HepG2 (cell line): ENCODE data around the gene DHRS11. TPM values are rescaled to one million over a fixed set of nuclear protein-coding genes. Genes with fewer than 3 reads are reported as not detected.

Experiments
- EEA1 ChIP-seq: sonication (generic); formaldehyde crosslinking; IDR thresholded peaks from 2 replicates; pipeline ENCODE4 v1.5.1; 2020; ENCODE audit warnings: mild to moderate bottlenecking, missing genetic modification reagents, borderline replicate concordance
- EHMT2 ChIP-seq: fragments of 200-600 bp; sonication (generic); IDR thresholded peaks from 2 replicates; pipeline ENCODE4 v1.7.0; 2017; ENCODE audit warnings: antibody characterized with exemption, low read depth, low read length, borderline replicate concordance
- GTF3A ChIP-seq: sonication (generic); formaldehyde crosslinking; conservative IDR thresholded peaks from 2 replicates; pipeline ENCODE4 v1.4.0; 2020; ENCODE audit warnings: mild to moderate bottlenecking, missing genetic modification reagents
- NFAT5 ChIP-seq: sonication (generic); formaldehyde crosslinking; IDR thresholded peaks from 2 replicates; pipeline ENCODE4 v1.4.0; 2020; ENCODE audit warnings: missing genetic modification reagents
- NONO ChIP-seq, 2 experiments: fragments of 450-650 bp in 1 of 2; sonication (generic) in 1 of 2; formaldehyde crosslinking in 1 of 2; IDR thresholded peaks in 1 of 2; conservative IDR thresholded peaks in 1 of 2; 2 replicates each; pipeline versions ENCODE4 v1.6.1 to v1.8.0; 2017 to 2022; ENCODE audit warnings: mild to moderate bottlenecking in 1 of 2, missing genetic modification reagents in 1 of 2, moderate library complexity in 1 of 2
- NR2C2 ChIP-seq: sonication (generic); formaldehyde crosslinking; IDR thresholded peaks from 2 replicates; pipeline ENCODE4 v1.4.0; 2020; ENCODE audit warnings: missing genetic modification reagents, mild to moderate bottlenecking, moderate library complexity, borderline replicate concordance
- NR2F1 ChIP-seq, 2 experiments: fragments of 450-650 bp in 1 of 2; formaldehyde crosslinking in 1 of 2; IDR thresholded peaks; 2 replicates each; pipeline versions ENCODE4 v1.5.0 to v1.6.1; 2016 to 2020; ENCODE audit warnings: mild to moderate bottlenecking in 1 of 2, missing compliant biosample characterization in 1 of 2, missing genetic modification reagents in 1 of 2, moderate library complexity in 1 of 2
- TEAD3 ChIP-seq: optimal IDR thresholded peaks from 2 replicates; pipeline ENCODE3; 2016; ENCODE audit warnings: borderline replicate concordance
- UBTF ChIP-seq: sonication (generic); formaldehyde crosslinking; IDR thresholded peaks from 2 replicates; pipeline ENCODE4 v1.4.0; 2020; ENCODE audit warnings: mild to moderate bottlenecking, missing genetic modification reagents
- ZBTB20 ChIP-seq: sonication (generic); formaldehyde crosslinking; IDR thresholded peaks from 2 replicates; pipeline ENCODE4 v1.8.1; 2023; ENCODE audit warnings: missing genetic modification reagents, low read depth, mild to moderate bottlenecking, borderline replicate concordance
- ZBTB25 ChIP-seq: IDR thresholded peaks from 2 replicates; pipeline ENCODE4 v1.6.1; 2018; ENCODE audit warnings: missing genetic modification reagents
- ZNF224 ChIP-seq: sonication (generic); formaldehyde crosslinking; IDR thresholded peaks from 2 replicates; pipeline ENCODE4 v1.5.0; 2020; ENCODE audit warnings: mild to moderate bottlenecking, missing genetic modification reagents
- ZNF275 ChIP-seq: sonication (generic); formaldehyde crosslinking; IDR thresholded peaks from 2 replicates; pipeline ENCODE4 v1.8.0; 2022; ENCODE audit warnings: missing genetic modification reagents, mild to moderate bottlenecking, inconsistent platforms, borderline replicate concordance
- ZNF576 ChIP-seq: sonication (generic); formaldehyde crosslinking; IDR thresholded peaks from 2 replicates; pipeline ENCODE4 v1.4.0; 2020; ENCODE audit warnings: mild to moderate bottlenecking, missing genetic modification reagents
- ZNF580 ChIP-seq: IDR thresholded peaks from 2 replicates; pipeline ENCODE4 v1.6.1; 2016; ENCODE audit warnings: low read depth, borderline replicate concordance
- ZNF615 ChIP-seq: sonication (generic); formaldehyde crosslinking; IDR thresholded peaks from 2 replicates; pipeline ENCODE4 v1.5.0; 2020; ENCODE audit warnings: mild to moderate bottlenecking, missing genetic modification reagents, borderline replicate concordance
- polyA plus RNA-seq, 8 experiments: library from polyadenylated mRNA; depleted of rRNA in 3 of 8; stranded (reverse) in 7 of 8; unstranded in 1 of 8; fragments of >200 nt; fragmentation: Illumina TruSeq in 4 of 8; extraction: Trizol in 4 of 8; gene quantifications; 2 replicates each; pipeline versions ENCODE4 v1.2.1 to v1.2.3, GENCODE V29; 2011 to 2016; ENCODE audit warnings: low read depth in 4 of 8, missing spikeins in 1 of 8, mixed read lengths in 1 of 8; ENCODE audit not compliant: insufficient read depth in 1 of 8
- total RNA-seq, 5 experiments: library from RNA; depleted of rRNA; stranded (reverse); fragments of >200 nt; fragmentation: Illumina TruSeq; extraction: Trizol; gene quantifications; 2 replicates each; pipeline ENCODE4 v1.2.3, GENCODE V29; 2016; ENCODE audit warnings: low read depth in 1 of 5

Gene DHRS11
- total and polyA plus RNA-seq, 2 of the 13 experiments (the other 11 are each of a cell fraction or from before 2014, with no cell fraction given) = 28.4 to 41.9 TPM

- TF ChIP-seq NFAT5 (CRISPR knock-in tag) (no peak; the same call in 1 of the 2 replicates), ZBTB25 (CRISPR knock-in tag) (no peak), ZNF580 (no peak), ZBTB20 (no peak), TEAD3 (CRISPR knock-in tag) (no peak), NONO (IDR thresholded peaks at IDR 0.05) (no peak), NONO (CRISPR knock-in tag; conservative IDR thresholded peaks at IDR 0.05) (peak; percentile 61), GTF3A (CRISPR knock-in tag) (peak; percentile 66; the same call in 1 of the 2 replicates), NR2C2 (0 out of 2 replicates have a peak, but pooled peaks have one; percentile 34), ZNF576 (no peak), EEA1 (CRISPR knock-in tag) (peak; percentile 24; the same call in 1 of the 2 replicates), NR2F1 (CRISPR knock-in tag; IDR thresholded peaks at IDR 0.05) (peak in 1 of 2 experiments; percentile 48; a peak in 1 of 4 replicates), EHMT2 (no peak), ZNF224 (CRISPR knock-in tag) (no peak), ZNF275 (CRISPR knock-in tag) (no peak), UBTF (CRISPR knock-in tag) (0 out of 2 replicates have a peak, but pooled peaks have one; percentile 8), ZNF615 (CRISPR knock-in tag) (no peak)
Measured at GRCh38 chr17:36591434-36592315, at the start of gene DHRS11 (continued).
